ENCODE data around the gene PROX1. TPM values are rescaled to one million over a fixed set of nuclear protein-coding genes. Genes with fewer than 3 reads are reported as not detected.
A peak's percentile ranks its signal among the peaks of the same experiment; 100 is the strongest.

The PROX1 gene
- total RNA-seq, 1 experiment from 2014 or later: not detected

GRCh38 chr1:213996320-213997037 is 8.7 kb downstream of the PROX1 start:
- peak; percentile 84 for DNase-seq (ENCODE audit: low spot score)
- in situ Hi-C loops (cut with HindIII; ENCODE audit: low sequenced_read_pairs): no loop called here

- in situ Hi-C loops (cut with HindIII; ENCODE audit: low sequenced_read_pairs): no loop called here
- DNase-seq (ENCODE audit: low spot score): no peak
Measured at GRCh38 chr1:213997038-213997771, 9.4 kb downstream of the PROX1 start.

GRCh38 chr1:213997772-213998107 is 10.0 kb downstream of the PROX1 start:
- in situ Hi-C loops (cut with HindIII; ENCODE audit: low sequenced_read_pairs): no loop called here
- DNase-seq (ENCODE audit: low spot score): no peak

GRCh38 chr1:213998785-213999184 is 11.0 kb downstream of the PROX1 start:
- no peak for DNase-seq (ENCODE audit: low spot score)
- in situ Hi-C loops (cut with HindIII; ENCODE audit: low sequenced_read_pairs): no loop called here

- no peak for DNase-seq (ENCODE audit: low spot score)
- in situ Hi-C loops (cut with HindIII; ENCODE audit: low sequenced_read_pairs): no loop called here
Measured at GRCh38 chr1:213999732-214000131, 12.0 kb downstream of the PROX1 start.

GRCh38 chr1:214002060-214002459 is 14.3 kb downstream of the PROX1 start:
- in situ Hi-C loops (cut with HindIII; ENCODE audit: low sequenced_read_pairs): no loop called here
- no peak for DNase-seq (ENCODE audit: low spot score)

- in situ Hi-C loops (cut with HindIII; ENCODE audit: low sequenced_read_pairs): no loop called here
Measured at GRCh38 chr1:214002472-214002871, 14.7 kb downstream of the PROX1 start.

GRCh38 chr1:214003233-214003632 is 15.5 kb downstream of the PROX1 start:
- in situ Hi-C loops (cut with HindIII; ENCODE audit: low sequenced_read_pairs): no loop called here
- DNase-seq (ENCODE audit: low spot score): no peak

More at GRCh38 chr1:214002472-214002871, 14.7 kb downstream of the PROX1 start:
- no peak for DNase-seq (ENCODE audit: low spot score)

GRCh38 chr1:214004014-214004413 is 16.2 kb downstream of the PROX1 start:
- DNase-seq (ENCODE audit: low spot score): no peak
- in situ Hi-C loops (cut with HindIII; ENCODE audit: low sequenced_read_pairs): no loop called here

- no peak for DNase-seq (ENCODE audit: low spot score)
- in situ Hi-C loops (cut with HindIII; ENCODE audit: low sequenced_read_pairs): no loop called here
Measured at GRCh38 chr1:214004795-214005194, 17.0 kb downstream of the PROX1 start.

- in situ Hi-C loops (cut with HindIII; ENCODE audit: low sequenced_read_pairs): no loop called here
- DNase-seq (ENCODE audit: low spot score): no peak
Measured at GRCh38 chr1:214005708-214006107, 17.9 kb downstream of the PROX1 start.

- no peak for DNase-seq (ENCODE audit: low spot score)
- in situ Hi-C loops (cut with HindIII; ENCODE audit: low sequenced_read_pairs): no loop called here
Measured at GRCh38 chr1:214006845-214007244, 19.1 kb downstream of the PROX1 start.

GRCh38 chr1:214008347-214008746 is 20.6 kb downstream of the PROX1 start:
- in situ Hi-C loops (cut with HindIII; ENCODE audit: low sequenced_read_pairs): no loop called here

GRCh38 chr1:214008791-214009422 is 21.1 kb downstream of the PROX1 start:
- DNase-seq (ENCODE audit: low spot score): no peak
- in situ Hi-C loops (cut with HindIII; ENCODE audit: low sequenced_read_pairs): no loop called here

More at GRCh38 chr1:214008347-214008746, 20.6 kb downstream of the PROX1 start:
- no peak for DNase-seq (ENCODE audit: low spot score)

- DNase-seq (ENCODE audit: low spot score): no peak
- in situ Hi-C loops (cut with HindIII; ENCODE audit: low sequenced_read_pairs): no loop called here
Measured at GRCh38 chr1:214009423-214010196, 21.8 kb downstream of the PROX1 start.

GRCh38 chr1:214010197-214010573 is 22.4 kb downstream of the PROX1 start:
- no peak for DNase-seq (ENCODE audit: low spot score)
- in situ Hi-C loops (cut with HindIII; ENCODE audit: low sequenced_read_pairs): no loop called here

GRCh38 chr1:214010717-214011116 is 22.9 kb downstream of the PROX1 start:
- no peak for DNase-seq (ENCODE audit: low spot score)

GRCh38 chr1:214012418-214012817 is 24.6 kb downstream of the PROX1 start:
- DNase-seq (ENCODE audit: low spot score): no peak
- in situ Hi-C loops (cut with HindIII; ENCODE audit: low sequenced_read_pairs): no loop called here

More at GRCh38 chr1:214010717-214011116, 22.9 kb downstream of the PROX1 start:
- in situ Hi-C loops (cut with HindIII; ENCODE audit: low sequenced_read_pairs): no loop called here

- DNase-seq (ENCODE audit: low spot score): no peak
- in situ Hi-C loops (cut with HindIII; ENCODE audit: low sequenced_read_pairs): no loop called here
Measured at GRCh38 chr1:214013614-214014377, 26.0 kb downstream of the PROX1 start.
